BLaER1 treated with 17β-estradiol and CSF1 and Interleukin-3, amounts not matched to agents 10 nM and 100 nM (cell line): ENCODE results near the gene CCDC90B.
A peak's percentile ranks its signal among the peaks of the same experiment; 100 is the strongest.
"Not testable (repeated sequence)": the region's sequence is repeated elsewhere in the genome, so short reads cannot be mapped to it uniquely, and the experiment has no call there.

Source experiments
- H3K27ac ChIP-seq, 11 experiments: shearing (Covaris generic); formaldehyde crosslinking; 2 replicates each; pipeline ENCODE4 v1.8.1; 2022
- H3K27me3 ChIP-seq, 11 experiments: shearing (Covaris generic); formaldehyde crosslinking; 2 replicates each; pipeline ENCODE4 v1.8.1; 2022
- H3K36me3 ChIP-seq, 11 experiments: shearing (Covaris generic); formaldehyde crosslinking; 2 replicates each; pipeline ENCODE4 v1.8.1; 2022
- H3K4me1 ChIP-seq, 10 experiments: shearing (Covaris generic); formaldehyde crosslinking; 2 replicates each; pipeline ENCODE4 v1.8.1; 2022
- H3K4me2 ChIP-seq, 11 experiments: shearing (Covaris generic); formaldehyde crosslinking; 2 replicates each; pipeline ENCODE4 v1.8.1; 2022
- H3K4me3 ChIP-seq, 10 experiments: shearing (Covaris generic); formaldehyde crosslinking; 2 replicates each; pipeline ENCODE4 v1.8.1; 2022
- H3K9ac ChIP-seq, 11 experiments: shearing (Covaris generic); formaldehyde crosslinking; 2 replicates each; pipeline ENCODE4 v1.8.1; 2022
- H3K9me3 ChIP-seq, 11 experiments: shearing (Covaris generic); formaldehyde crosslinking; replicated peaks in 1 of 11; 2 replicates each; pipeline ENCODE4 v1.8.1; 2022
- H4K20me1 ChIP-seq, 11 experiments: shearing (Covaris generic); formaldehyde crosslinking; 2 replicates each; pipeline ENCODE4 v1.8.1; 2022
- Cebpa-rat ChIP-seq, 11 experiments: shearing (Covaris generic); IDR thresholded peaks; 2 replicates each; pipeline ENCODE4 v1.8.1; 2022

CCDC90B gene

GRCh38 chr11:83312430-83312829 is 26.3 kb upstream of the CCDC90B start:
- H3K27me3 ChIP-seq, result no peaks in the 10 kb centered on the region
- no peaks in the 10 kb centered on the region for H3K4me1 ChIP-seq
- no peak overlapping the region for H3K27ac ChIP-seq
- H3K9me3 ChIP-seq, result peaks cover 0 to 23% (median 12%) of the 10 kb centered on the region in 11 experiments; a peak in 15 of 22 replicates
- TF ChIP-seq Cebpa-rat (IDR thresholded peaks at IDR 0.05), result no peak
- no peak overlapping the region for H3K4me2 ChIP-seq
- no peaks in the 10 kb centered on the region for H3K36me3 ChIP-seq
- H3K9ac ChIP-seq, result no peak overlapping the region
- H4K20me1 ChIP-seq, result no peaks in the 10 kb centered on the region
- H3K4me3 ChIP-seq, result no peak overlapping the region

GRCh38 chr11:83311701-83312100 is 25.5 kb upstream of the CCDC90B start:
- no peaks in the 10 kb centered on the region for H3K27me3 ChIP-seq
- H3K27ac ChIP-seq, result no peak overlapping the region
- no peak overlapping the region for H3K4me2 ChIP-seq
- H3K4me1 ChIP-seq, result no peaks in the 10 kb centered on the region
- no peak for TF ChIP-seq Cebpa-rat (IDR thresholded peaks at IDR 0.05)
- H3K9ac ChIP-seq, result no peak overlapping the region
- H3K9me3 ChIP-seq, result peaks cover 0 to 21% (median 11%) of the 10 kb centered on the region in 11 experiments; a peak in 15 of 22 replicates
- no peaks in the 10 kb centered on the region for H3K36me3 ChIP-seq
- H4K20me1 ChIP-seq, result no peaks in the 10 kb centered on the region
- no peak overlapping the region for H3K4me3 ChIP-seq

GRCh38 chr11:83310718-83311117 is 24.6 kb upstream of the CCDC90B start:
- Histone ChIP-seq H3K27ac (no peak overlapping the region), H3K27me3 (no peaks in the 10 kb centered on the region)
- no peak for TF ChIP-seq Cebpa-rat (IDR thresholded peaks at IDR 0.05)

GRCh38 chr11:83308536-83308935 is 22.4 kb upstream of the CCDC90B start:
- H3K4me3 ChIP-seq, H3K4me1 ChIP-seq, H4K20me1 ChIP-seq, H3K27ac ChIP-seq, H3K4me2 ChIP-seq, H3K36me3 ChIP-seq, H3K9ac ChIP-seq, H3K27me3 ChIP-seq: not testable (repeated sequence)
- H3K9me3 ChIP-seq, result peaks cover 0 to 14% (median 7%) of the 10 kb centered on the region in 11 experiments; a peak in 9 of 22 replicates

More at GRCh38 chr11:83310718-83311117, 24.6 kb upstream of the CCDC90B start:
- Histone ChIP-seq H3K9ac (no peak overlapping the region), H3K36me3 (no peaks in the 10 kb centered on the region), H3K4me1 (no peaks in the 10 kb centered on the region), H3K9me3 (peaks cover 0 to 14% (median 7%) of the 10 kb centered on the region in 11 experiments; a peak in 9 of 22 replicates), H4K20me1 (no peaks in the 10 kb centered on the region), H3K4me3 (no peak overlapping the region), H3K4me2 (no peak overlapping the region)

GRCh38 chr11:83306200-83307080 is 20.3 kb upstream of the CCDC90B start:
- no peaks in the 10 kb centered on the region for H4K20me1 ChIP-seq
- H3K27me3 ChIP-seq, result no peaks in the 10 kb centered on the region
- H3K9me3 ChIP-seq, result peaks cover 0 to 14% (median 7%) of the 10 kb centered on the region in 11 experiments; a peak in 9 of 22 replicates
- H3K4me3 ChIP-seq, result no peak overlapping the region
- peaks cover 0 to 9% (median 0%) of the 10 kb centered on the region in 10 experiments; a peak in 1 of 20 replicates for H3K4me1 ChIP-seq
- no peak overlapping the region for H3K27ac ChIP-seq
- TF ChIP-seq Cebpa-rat (IDR thresholded peaks at IDR 0.05), result no peak
- H3K36me3 ChIP-seq, result no peaks in the 10 kb centered on the region
- no peak overlapping the region for H3K9ac ChIP-seq
- H3K4me2 ChIP-seq, result no peak overlapping the region

- no peak for TF ChIP-seq Cebpa-rat (IDR thresholded peaks at IDR 0.05)
- H3K36me3 ChIP-seq, result no peaks in the 10 kb centered on the region
- peaks cover 0 to 9% (median 0%) of the 10 kb centered on the region in 10 experiments; a peak in 1 of 20 replicates for H3K4me1 ChIP-seq
- no peaks in the 10 kb centered on the region for H4K20me1 ChIP-seq
- no peak overlapping the region for H3K4me2 ChIP-seq
- H3K4me3 ChIP-seq, result no peak overlapping the region
- H3K27me3 ChIP-seq, result no peaks in the 10 kb centered on the region
- no peak overlapping the region for H3K27ac ChIP-seq
- H3K9ac ChIP-seq, result no peak overlapping the region
- H3K9me3 ChIP-seq, result no peaks in the 10 kb centered on the region
Measured at GRCh38 chr11:83303316-83303715, 17.1 kb upstream of the CCDC90B start.

GRCh38 chr11:83302151-83302550 is 16.0 kb upstream of the CCDC90B start:
- H3K4me2 ChIP-seq, result peak overlapping the region in 1 of 11 experiments; percentile 28; a peak in 1 of 22 replicates
- no peak overlapping the region for H3K4me3 ChIP-seq
- no peak for TF ChIP-seq Cebpa-rat (IDR thresholded peaks at IDR 0.05)
- H4K20me1 ChIP-seq, result no peaks in the 10 kb centered on the region
- no peaks in the 10 kb centered on the region for H3K27me3 ChIP-seq
- no peak overlapping the region for H3K9ac ChIP-seq
- H3K27ac ChIP-seq, result no peak overlapping the region; a peak in 1 of 22 replicates
- no peaks in the 10 kb centered on the region for H3K36me3 ChIP-seq
- no peaks in the 10 kb centered on the region for H3K9me3 ChIP-seq
- H3K4me1 ChIP-seq, result peaks cover 0 to 9% (median 0%) of the 10 kb centered on the region in 10 experiments; a peak in 1 of 20 replicates

GRCh38 chr11:83299681-83300080 is 13.5 kb upstream of the CCDC90B start:
- no peak overlapping the region for H3K9ac ChIP-seq
- no peaks in the 10 kb centered on the region for H4K20me1 ChIP-seq
- H3K27me3 ChIP-seq, result no peaks in the 10 kb centered on the region
- no peak for TF ChIP-seq Cebpa-rat (IDR thresholded peaks at IDR 0.05)
- no peaks in the 10 kb centered on the region for H3K9me3 ChIP-seq
- H3K27ac ChIP-seq, result no peak overlapping the region
- H3K4me1 ChIP-seq, result peaks cover 0 to 9% (median 0%) of the 10 kb centered on the region in 10 experiments; a peak in 1 of 20 replicates
- H3K4me2 ChIP-seq, result no peak overlapping the region
- H3K4me3 ChIP-seq, result no peak overlapping the region
- H3K36me3 ChIP-seq, result no peaks in the 10 kb centered on the region

GRCh38 chr11:83294208-83294607 is 8.0 kb upstream of the CCDC90B start:
- Histone ChIP-seq H3K27me3 (no peaks in the 10 kb centered on the region), H4K20me1 (no peaks in the 10 kb centered on the region), H3K4me3 (no peak overlapping the region), H3K9me3 (no peaks in the 10 kb centered on the region), H3K9ac (no peak overlapping the region), H3K36me3 (no peaks in the 10 kb centered on the region), H3K4me2 (no peak overlapping the region), H3K27ac (no peak overlapping the region), H3K4me1 (peaks cover 6 to 9% (median 7%) of the 10 kb centered on the region in 10 experiments; a peak in 19 of 20 replicates)
- no peak for TF ChIP-seq Cebpa-rat (IDR thresholded peaks at IDR 0.05)

- Histone ChIP-seq H3K4me3 (no peak overlapping the region), H4K20me1 (no peaks in the 10 kb centered on the region), H3K27me3 (no peaks in the 10 kb centered on the region), H3K9ac (no peak overlapping the region), H3K27ac (no peak overlapping the region), H3K4me2 (no peak overlapping the region), H3K9me3 (no peaks in the 10 kb centered on the region), H3K36me3 (no peaks in the 10 kb centered on the region), H3K4me1 (peaks cover 9 to 17% (median 15%) of the 10 kb centered on the region in 10 experiments; a peak in 19 of 20 replicates)
- no peak for TF ChIP-seq Cebpa-rat (IDR thresholded peaks at IDR 0.05)
Measured at GRCh38 chr11:83293457-83293774, 7.2 kb upstream of the CCDC90B start.
